GM19025 (cell line): Measurements from ENCODE around the gene LDB1.
A peak's percentile ranks its signal among the peaks of the same experiment; 100 is the strongest.

ENCODE experiments used
- ATAC-seq: cut with Tn5 transposase; IDR thresholded peaks from one replicate; pipeline ENCODE4 v1.9.1; 2021; ENCODE audit warnings: mild to moderate bottlenecking, low read depth, moderate library complexity; ENCODE audit not compliant: unreplicated experiment

The LDB1 gene

DNA sequence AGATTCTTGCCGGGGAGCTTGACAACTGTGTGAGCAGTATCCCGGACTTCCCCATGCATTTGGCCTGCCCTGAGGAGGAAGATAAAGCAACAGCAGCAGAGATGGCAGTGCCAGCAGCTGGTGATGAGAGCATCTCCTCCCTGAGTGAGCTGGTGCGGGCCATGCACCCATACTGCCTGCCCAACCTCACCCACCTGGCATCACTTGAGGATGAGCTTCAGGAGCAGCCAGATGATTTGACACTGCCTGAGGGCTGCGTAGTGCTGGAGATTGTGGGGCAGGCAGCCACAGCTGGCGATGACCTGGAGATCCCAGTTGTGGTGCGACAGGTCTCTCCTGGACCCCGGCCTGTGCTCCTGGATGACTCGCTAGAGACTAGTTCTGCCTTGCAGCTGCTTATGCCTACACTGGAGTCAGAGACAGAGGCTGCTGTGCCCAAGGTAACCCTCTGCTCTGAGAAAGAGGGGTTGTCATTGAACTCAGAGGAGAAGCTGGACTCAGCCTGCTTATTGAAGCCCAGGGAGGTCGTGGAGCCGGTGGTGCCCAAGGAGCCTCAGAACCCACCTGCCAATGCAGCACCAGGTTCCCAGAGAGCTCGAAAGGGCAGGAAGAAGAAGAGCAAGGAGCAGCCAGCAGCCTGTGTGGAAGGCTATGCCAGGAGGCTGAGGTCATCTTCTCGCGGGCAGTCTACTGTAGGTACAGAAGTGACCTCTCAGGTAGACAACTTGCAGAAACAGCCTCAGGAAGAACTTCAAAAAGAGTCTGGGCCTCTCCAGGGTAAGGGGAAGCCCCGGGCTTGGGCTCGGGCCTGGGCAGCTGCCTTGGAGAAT is 19.3 kb upstream of the LDB1 start:
- ATAC-seq: no peak

GRCh38 chr10:102135956-102136526 is 15.9 kb upstream of the LDB1 start:
- no peak for ATAC-seq

GRCh38 chr10:102134416-102134815 is 14.2 kb upstream of the LDB1 start:
- ATAC-seq: no peak

GRCh38 chr10:102133373-102134195 is 13.4 kb upstream of the LDB1 start:
- no peak for ATAC-seq

GRCh38 chr10:102132563-102133372 is 12.6 kb upstream of the LDB1 start, which contains the start of gene PPRC1:
PPRC1 (plus strand) TSS chr10:102133040; CDS start chr10:102133069, 29 bp downstream.
- peak; percentile 89 for ATAC-seq

DNA sequence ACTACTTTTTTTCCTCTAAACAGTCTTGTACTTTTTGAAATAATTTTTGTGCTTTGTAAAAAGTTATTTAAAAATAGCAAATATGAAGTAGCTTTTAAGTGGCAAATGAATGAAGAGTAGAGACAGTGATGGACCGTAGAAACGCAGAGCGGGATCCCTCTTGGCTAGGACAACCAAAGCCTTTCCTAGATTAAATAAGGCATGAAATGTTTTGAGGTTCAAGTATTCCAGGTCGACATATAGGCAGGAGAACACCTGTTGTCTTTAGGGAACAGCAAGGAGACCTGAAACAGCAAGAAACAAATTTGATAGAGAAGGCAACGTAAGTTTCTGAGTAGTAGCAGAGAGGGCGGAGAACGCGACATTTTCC is 12.0 kb upstream of the LDB1 start:
- no peak for ATAC-seq

DNA sequence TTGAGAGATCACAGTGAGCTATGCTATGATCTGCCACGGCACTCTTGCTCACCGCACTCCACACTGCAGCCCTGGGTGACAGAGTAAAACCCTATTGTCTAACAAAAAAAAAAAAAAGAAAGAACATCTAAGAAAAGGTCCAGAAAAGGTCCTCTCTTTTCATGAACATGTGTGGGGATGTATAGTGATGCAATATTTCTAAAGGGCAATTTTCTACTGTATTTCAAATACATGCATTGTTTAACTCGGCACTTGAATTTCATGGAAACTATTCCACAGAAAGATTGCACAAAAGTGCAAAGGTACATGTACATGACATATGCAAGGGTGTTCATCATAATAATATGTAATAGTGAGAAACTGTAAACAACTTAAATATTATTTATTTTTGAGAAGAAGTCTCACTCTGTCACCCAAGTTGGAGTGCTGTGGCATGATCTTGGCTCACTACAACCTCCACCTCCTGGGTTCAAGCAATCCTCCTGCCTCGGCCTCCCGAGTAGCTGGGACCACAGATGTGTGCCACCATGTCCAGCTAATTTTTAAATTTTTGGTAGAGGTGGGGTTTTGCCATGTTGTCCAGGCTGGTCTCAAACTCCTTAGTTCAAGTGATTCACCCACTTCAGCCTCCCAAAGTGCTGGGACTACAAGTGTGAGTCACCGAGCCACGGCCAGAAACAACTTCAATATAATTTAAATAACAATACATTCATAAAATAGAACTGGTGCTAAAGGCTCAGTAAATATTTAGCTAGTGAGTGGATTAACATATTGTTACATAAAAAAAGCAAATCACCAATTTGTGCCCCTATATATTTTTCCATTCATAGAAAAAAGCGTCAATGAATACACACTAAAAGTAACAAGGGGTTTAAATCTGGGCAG is 11.4 kb upstream of the LDB1 start:
- ATAC-seq: no peak

DNA sequence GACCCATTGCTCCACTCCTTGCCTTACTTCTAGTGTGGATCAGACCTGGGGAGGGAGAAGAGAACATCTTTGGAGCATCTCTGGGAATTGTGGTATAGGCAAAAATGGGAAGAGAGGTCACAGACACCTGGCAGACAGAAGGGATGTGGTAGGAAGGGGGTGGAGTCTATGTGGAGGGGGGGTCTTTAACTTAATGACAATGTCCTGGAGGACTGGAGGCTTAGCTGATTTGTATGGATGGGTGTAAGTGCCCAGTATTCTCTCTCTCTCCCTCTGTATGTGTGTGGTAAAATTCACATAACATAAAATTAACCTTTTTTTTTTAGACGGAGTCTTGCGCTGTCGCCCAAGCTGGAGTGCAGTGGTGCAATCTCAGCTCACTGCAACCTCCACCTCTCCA is 3.1 kb upstream of the LDB1 start:
- ATAC-seq: no peak

GRCh38 chr10:102122450-102122849 is 2.3 kb upstream of the LDB1 start:
- no peak for ATAC-seq

DNA sequence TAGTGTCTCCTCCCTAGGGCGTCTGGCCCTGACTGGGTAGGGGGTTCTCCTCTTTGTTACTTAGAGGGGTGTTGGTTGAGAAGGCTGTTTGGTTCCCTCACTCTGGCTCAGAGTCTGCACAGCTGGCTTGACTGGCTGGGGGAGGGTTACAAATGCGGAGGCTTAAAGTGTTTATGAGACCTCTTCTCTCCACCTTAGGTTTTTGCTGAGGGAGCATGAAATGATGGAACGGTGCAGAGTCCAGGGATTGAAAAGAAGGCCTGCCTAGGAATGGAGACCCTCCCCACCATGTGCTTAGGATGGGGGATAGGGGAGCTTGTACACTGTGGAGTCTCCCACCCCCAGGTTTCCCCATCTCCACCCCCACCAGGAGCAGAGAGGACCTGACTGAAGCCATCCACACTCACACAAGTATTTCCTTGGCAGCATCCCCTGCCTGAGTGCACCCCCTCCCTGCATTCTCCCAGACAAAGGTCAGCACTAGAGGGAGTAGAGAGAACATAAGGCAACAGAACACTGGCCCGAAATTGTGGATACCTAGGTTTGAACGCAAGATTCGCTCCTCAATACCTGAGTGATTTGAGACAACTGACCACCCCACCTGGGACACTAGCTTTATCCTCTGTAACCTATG is 1.7 kb upstream of the LDB1 start:
- no peak for ATAC-seq

- no peak for ATAC-seq
These were observed 997 bp upstream of the LDB1 start for GRCh38 chr10:102120991-102121738.

- no peak for ATAC-seq
These were observed 589 bp downstream of the LDB1 start for GRCh38 chr10:102119417-102120141.

GRCh38 chr10:102118867-102119266 is 1.3 kb downstream of the LDB1 start:
- ATAC-seq: no peak

DNA sequence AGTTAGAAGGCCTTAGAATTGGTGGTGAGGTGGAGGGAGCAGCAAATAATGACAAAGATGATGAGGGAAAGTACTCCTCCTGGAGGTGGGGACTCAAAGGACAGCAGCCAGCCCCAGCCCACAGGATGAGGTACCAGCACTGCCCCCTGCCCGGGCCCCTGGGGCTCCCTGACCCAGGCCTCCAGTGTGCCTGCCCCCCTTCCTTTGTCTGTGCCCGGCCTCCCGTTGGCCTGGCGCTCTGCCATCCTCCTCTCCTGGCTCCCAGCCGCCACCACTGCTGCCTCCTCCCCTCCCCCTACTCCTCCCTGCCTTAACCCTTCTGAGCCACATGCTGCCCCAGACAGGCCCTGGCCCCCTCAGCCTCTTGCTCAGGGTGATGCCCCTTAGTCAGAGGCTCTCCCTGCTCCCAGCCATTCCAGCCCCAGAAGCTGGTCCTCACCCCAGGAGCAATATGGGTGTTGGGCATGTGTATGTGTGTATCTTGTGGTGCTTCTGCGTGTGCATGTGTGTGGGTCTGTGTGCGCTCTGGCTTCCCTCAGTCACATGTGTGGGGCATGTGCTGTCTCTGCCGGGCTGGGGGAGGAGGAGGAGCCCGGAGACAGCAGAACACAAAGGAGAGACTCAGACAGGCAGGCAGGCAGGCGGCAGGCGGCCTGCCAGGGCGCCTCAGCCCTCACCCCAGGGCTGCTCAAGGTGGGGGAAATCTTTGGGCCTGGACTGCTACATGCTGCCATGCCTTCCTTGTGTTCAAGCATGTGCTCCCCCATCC is 2.6 kb downstream of the LDB1 start:
- no peak for ATAC-seq

DNA sequence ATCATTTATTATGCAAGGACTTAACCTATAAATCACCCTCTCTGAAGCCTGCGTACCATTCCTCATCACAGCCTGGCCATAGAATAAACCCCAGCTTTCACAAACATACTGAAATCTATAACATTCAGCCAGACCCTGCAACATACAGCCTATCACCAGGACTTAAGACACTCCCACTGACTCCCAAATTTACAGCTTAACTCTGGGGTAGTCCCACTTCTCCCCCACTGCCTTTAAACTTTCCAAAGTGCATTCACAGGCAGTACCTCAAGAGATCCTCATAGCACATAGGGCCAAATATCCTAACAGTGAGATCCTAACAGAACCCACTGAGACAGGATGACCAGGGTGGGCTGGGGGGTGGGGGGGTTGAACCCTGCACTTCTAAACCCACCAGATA is 3.5 kb downstream of the LDB1 start:
- ATAC-seq: no peak

DNA sequence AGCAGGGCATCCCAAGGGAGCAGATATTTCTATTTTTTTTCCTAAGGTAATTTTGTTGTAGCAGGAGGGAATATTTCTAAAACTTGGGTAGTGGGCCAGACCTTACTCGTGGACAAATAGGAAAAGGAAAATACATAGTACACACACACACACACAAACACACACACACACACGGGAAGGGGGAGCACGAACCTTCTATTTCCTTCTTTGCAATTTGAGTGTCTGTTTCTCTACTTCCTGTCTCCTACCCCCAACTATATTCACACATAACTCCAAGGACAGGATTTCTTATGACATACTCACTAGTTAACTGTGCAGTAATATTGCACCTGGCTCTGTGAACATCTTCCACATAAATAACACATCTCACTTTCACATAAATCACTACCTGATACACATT is 4.4 kb downstream of the LDB1 start:
- ATAC-seq: no peak
